HUES64 (cell line): ENCODE data around the gene WDR88.
"Not testable (repeated sequence)": the region's sequence is repeated elsewhere in the genome, so short reads cannot be mapped to it uniquely, and the experiment has no call there.

Experiments used
- H3K27ac ChIP-seq: 2 replicates; pipeline ENCODE4 v1.7.0; 2013; ENCODE audit warnings: low read depth, low read length, inconsistent platforms
- H3K27me3 ChIP-seq: 2 replicates; pipeline ENCODE4 v1.6.1; 2013; ENCODE audit warnings: mild to moderate bottlenecking, low read length; ENCODE audit not compliant: insufficient read depth
- H3K36me3 ChIP-seq: 2 replicates; pipeline ENCODE4 v1.6.1; 2013; ENCODE audit warnings: mild to moderate bottlenecking, low read length; ENCODE audit not compliant: insufficient read depth
- H3K4me1 ChIP-seq: 2 replicates; pipeline ENCODE4 v1.6.1; 2013; ENCODE audit warnings: mild to moderate bottlenecking, low read length, moderate library complexity; ENCODE audit not compliant: insufficient read depth
- H3K4me3 ChIP-seq: 2 replicates; pipeline ENCODE4 v1.5.1; 2013; ENCODE audit warnings: mild to moderate bottlenecking, low read length, moderate library complexity
- H3K9ac ChIP-seq: 2 replicates; pipeline ENCODE4 v1.6.1; 2013; ENCODE audit warnings: mild to moderate bottlenecking, low read depth, low read length
- H3K9me3 ChIP-seq: 2 replicates; pipeline ENCODE4 v1.6.1; 2013; ENCODE audit warnings: low read depth, low read length; ENCODE audit not compliant: insufficient read depth
- WGBS: fragments of 150-250, 120-280 bp; methylation state at CpG from one replicate; pipeline ENCODE4 v1.1.7; 2013; ENCODE audit warnings: missing lambda C conversion rate; 5-methylcytosine and 5-hydroxymethylcytosine counted together

The WDR88 gene

GRCh38 chr19:33216198-33216830 lies 84.4 kb downstream of the WDR88 start:
- no peaks in the 10 kb centered on the region for H3K36me3 ChIP-seq
- no peaks in the 10 kb centered on the region for H3K9me3 ChIP-seq
- no peak overlapping the region for H3K4me3 ChIP-seq
- WGBS: 68% methylated on average over 12 of the region's 12 CpGs
- no peaks in the 10 kb centered on the region for H3K27me3 ChIP-seq
- H3K27ac ChIP-seq: no peak overlapping the region
- H3K4me1 ChIP-seq: no peaks in the 10 kb centered on the region
- H3K9ac ChIP-seq: no peak overlapping the region

GRCh38 chr19:33217881-33218280 lies 86.0 kb downstream of the WDR88 start:
- Histone ChIP-seq H3K4me1 (no peaks in the 10 kb centered on the region), H3K9ac (no peak overlapping the region), H3K27me3 (no peaks in the 10 kb centered on the region), H3K9me3 (no peaks in the 10 kb centered on the region), H3K4me3 (no peak overlapping the region), H3K36me3 (no peaks in the 10 kb centered on the region), H3K27ac (no peak overlapping the region)
- 87% methylated on average over 8 of the region's 8 CpGs for WGBS

- no peaks in the 10 kb centered on the region for H3K36me3 ChIP-seq
- WGBS: 79% methylated on average over 12 of the region's 12 CpGs
Measured at GRCh38 chr19:33219261-33219815, 87.4 kb downstream of the WDR88 start.

DNA sequence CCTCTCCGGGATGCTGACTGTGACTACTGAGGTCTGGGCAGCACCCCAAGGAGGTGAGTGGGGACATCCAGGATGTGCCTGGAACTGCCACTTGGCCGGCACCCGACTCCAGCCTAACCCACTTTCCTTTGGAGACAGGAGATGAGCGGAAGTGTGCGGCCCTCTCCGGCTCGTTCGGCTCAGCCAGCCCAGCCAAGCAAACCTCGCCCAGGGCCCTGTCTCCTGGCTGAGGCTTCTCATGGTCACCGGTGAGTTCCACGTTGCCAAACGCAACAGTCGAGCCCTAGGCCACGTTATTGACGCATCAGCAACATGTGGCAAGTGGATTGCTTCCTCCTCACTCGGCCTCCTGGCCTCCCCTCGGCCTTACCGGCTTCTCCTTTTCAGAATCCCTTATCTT lies 88.2 kb downstream of the WDR88 start:
- no peak overlapping the region for H3K9ac ChIP-seq
- 95% methylated on average over 18 of the region's 18 CpGs for WGBS
- no peaks in the 10 kb centered on the region for H3K9me3 ChIP-seq
- H3K4me3 ChIP-seq: no peak overlapping the region
- no peaks in the 10 kb centered on the region for H3K4me1 ChIP-seq
- H3K36me3 ChIP-seq: no peaks in the 10 kb centered on the region
- no peak overlapping the region for H3K27ac ChIP-seq
- H3K27me3 ChIP-seq: peaks cover 18% of the 10 kb centered on the region

More at GRCh38 chr19:33219261-33219815, 87.4 kb downstream of the WDR88 start:
- H3K27ac ChIP-seq: no peak overlapping the region
- H3K4me1 ChIP-seq: no peaks in the 10 kb centered on the region
- H3K9me3 ChIP-seq: no peaks in the 10 kb centered on the region
- H3K27me3 ChIP-seq: peaks cover 10% of the 10 kb centered on the region
- H3K9ac ChIP-seq: no peak overlapping the region
- H3K4me3 ChIP-seq: no peak overlapping the region

- Histone ChIP-seq H3K4me3 (no peak overlapping the region), H3K4me1 (no peaks in the 10 kb centered on the region), H3K9ac (no peak overlapping the region), H3K36me3 (no peaks in the 10 kb centered on the region), H3K9me3 (no peaks in the 10 kb centered on the region), H3K27ac (no peak overlapping the region), H3K27me3 (peaks cover 23% of the 10 kb centered on the region)
- WGBS: 91% methylated on average over 9 of the region's 9 CpGs
Measured at GRCh38 chr19:33220735-33221134, 88.8 kb downstream of the WDR88 start.

- Histone ChIP-seq H3K4me3 (no peak overlapping the region), H3K27me3 (peaks cover 32% of the 10 kb centered on the region), H3K36me3 (no peaks in the 10 kb centered on the region), H3K27ac (no peak overlapping the region), H3K4me1 (no peaks in the 10 kb centered on the region), H3K9me3 (no peaks in the 10 kb centered on the region), H3K9ac (no peak overlapping the region)
- 90% methylated on average over 6 of the region's 6 CpGs for WGBS
Measured at GRCh38 chr19:33221638-33222037, 89.7 kb downstream of the WDR88 start.

- WGBS: 97% methylated on average over 2 of the region's 2 CpGs
- not testable (repeated sequence) for H3K36me3 ChIP-seq, H3K4me3 ChIP-seq, H3K9ac ChIP-seq, H3K4me1 ChIP-seq, H3K9me3 ChIP-seq, H3K27ac ChIP-seq
- peaks cover 38% of the 10 kb centered on the region for H3K27me3 ChIP-seq
Measured at GRCh38 chr19:33222255-33222654, 90.3 kb downstream of the WDR88 start.

GRCh38 chr19:33224694-33225457 lies 93.0 kb downstream of the WDR88 start:
- Histone ChIP-seq H3K9ac (no peak overlapping the region; the same call in 1 of the 2 replicates), H3K27ac (no peak overlapping the region), H3K36me3 (no peaks in the 10 kb centered on the region), H3K9me3 (peaks cover 19% of the 10 kb centered on the region), H3K4me3 (peak overlapping the region; percentile 55), H3K27me3 (peaks cover 50% of the 10 kb centered on the region), H3K4me1 (no peaks in the 10 kb centered on the region)
- WGBS: 62% methylated on average over 18 of the region's 18 CpGs
